ENCODE results near the gene RIMKLA. TPM values are rescaled to one million over a fixed set of nuclear protein-coding genes. Genes with fewer than 3 reads are reported as not detected.

RIMKLA gene
- total RNA-seq, 1 donor from 2014 or later = 0.25 TPM

DNA sequence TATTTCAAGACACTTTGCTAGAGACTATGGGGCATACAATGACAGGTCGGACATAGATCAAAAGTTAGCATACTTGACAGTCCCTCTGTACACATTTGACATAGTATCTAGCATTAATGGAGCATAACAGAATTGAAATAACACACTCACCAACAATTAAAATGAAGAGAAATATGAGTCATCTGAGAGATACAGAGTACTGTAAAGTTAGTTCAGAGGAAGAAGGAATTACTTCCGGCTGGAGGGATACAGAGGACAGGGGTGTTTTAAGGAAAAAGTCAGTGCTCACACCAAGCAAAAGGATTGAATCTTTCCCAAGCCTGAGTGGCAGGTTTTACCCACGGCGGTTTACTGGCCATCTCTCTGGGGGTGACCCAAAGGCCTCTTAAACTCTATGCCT lies 72.8 kb downstream of the RIMKLA start:
- Histone ChIP-seq H3K4me1 (peaks cover 25% of the 10 kb centered on the region), H3K9me3 (no peaks in the 10 kb centered on the region), H3K27me3 (no peaks in the 10 kb centered on the region), H3K27ac (no peak overlapping the region), H3K36me3 (peaks cover 0 to 3% of the 10 kb centered on the region in 2 donors), H3K4me3 (no peak overlapping the region)
- DNase-seq (ENCODE audit: extremely low spot score in 2 of 2) = no peak
- no peak for TF ChIP-seq POLR2A (IDR thresholded peaks at IDR 0.05)
- TF ChIP-seq, protein P1, sequence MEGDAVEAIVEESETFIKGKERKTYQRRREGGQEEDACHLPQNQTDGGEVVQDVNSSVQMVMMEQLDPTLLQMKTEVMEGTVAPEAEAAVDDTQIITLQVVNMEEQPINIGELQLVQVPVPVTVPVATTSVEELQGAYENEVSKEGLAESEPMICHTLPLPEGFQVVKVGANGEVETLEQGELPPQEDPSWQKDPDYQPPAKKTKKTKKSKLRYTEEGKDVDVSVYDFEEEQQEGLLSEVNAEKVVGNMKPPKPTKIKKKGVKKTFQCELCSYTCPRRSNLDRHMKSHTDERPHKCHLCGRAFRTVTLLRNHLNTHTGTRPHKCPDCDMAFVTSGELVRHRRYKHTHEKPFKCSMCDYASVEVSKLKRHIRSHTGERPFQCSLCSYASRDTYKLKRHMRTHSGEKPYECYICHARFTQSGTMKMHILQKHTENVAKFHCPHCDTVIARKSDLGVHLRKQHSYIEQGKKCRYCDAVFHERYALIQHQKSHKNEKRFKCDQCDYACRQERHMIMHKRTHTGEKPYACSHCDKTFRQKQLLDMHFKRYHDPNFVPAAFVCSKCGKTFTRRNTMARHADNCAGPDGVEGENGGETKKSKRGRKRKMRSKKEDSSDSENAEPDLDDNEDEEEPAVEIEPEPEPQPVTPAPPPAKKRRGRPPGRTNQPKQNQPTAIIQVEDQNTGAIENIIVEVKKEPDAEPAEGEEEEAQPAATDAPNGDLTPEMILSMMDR (IDR thresholded peaks at IDR 0.05) = no peak
- no peak for TF ChIP-seq POLR2AphosphoS5 (IDR thresholded peaks at IDR 0.05; ENCODE audit: insufficient read depth in 1 of 2, low read depth in 1 of 2)
- intact Hi-C loops (cut with DNase I) = no loop called here

DNA sequence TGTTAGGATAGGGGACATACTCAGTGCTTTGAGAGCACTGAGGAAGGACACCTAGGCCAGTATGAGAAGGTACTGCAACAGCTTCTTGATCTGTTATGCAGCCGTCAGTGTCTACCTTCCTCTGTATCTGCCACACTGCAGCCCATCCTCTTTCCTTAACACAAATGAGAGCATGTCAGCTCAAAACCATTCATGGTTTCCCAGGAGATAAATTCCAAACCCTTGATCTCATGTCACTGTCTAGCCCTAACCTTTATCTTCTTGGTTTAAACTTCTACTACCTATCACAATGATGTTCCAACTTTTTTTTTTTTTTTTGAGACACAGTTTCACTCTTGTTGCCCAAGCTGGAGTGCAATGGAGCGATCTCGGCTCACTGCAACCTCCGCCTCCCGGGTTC lies 73.8 kb downstream of the RIMKLA start:
- Histone ChIP-seq H3K4me3 (no peak overlapping the region), H3K4me1 (peaks cover 26% of the 10 kb centered on the region), H3K36me3 (peaks cover 0 to 13% of the 10 kb centered on the region in 2 donors), H3K27me3 (no peaks in the 10 kb centered on the region), H3K9me3 (no peaks in the 10 kb centered on the region), H3K27ac (no peak overlapping the region)
- intact Hi-C loops (cut with DNase I) = no loop called here
- no peak for DNase-seq (ENCODE audit: extremely low spot score in 2 of 2)
- TF ChIP-seq POLR2AphosphoS5 (IDR thresholded peaks at IDR 0.05; ENCODE audit: insufficient read depth in 1 of 2, low read depth in 1 of 2) (no peak), POLR2A (IDR thresholded peaks at IDR 0.05) (no peak)
- TF ChIP-seq, protein P1 (IDR thresholded peaks at IDR 0.05) = no peak

DNA sequence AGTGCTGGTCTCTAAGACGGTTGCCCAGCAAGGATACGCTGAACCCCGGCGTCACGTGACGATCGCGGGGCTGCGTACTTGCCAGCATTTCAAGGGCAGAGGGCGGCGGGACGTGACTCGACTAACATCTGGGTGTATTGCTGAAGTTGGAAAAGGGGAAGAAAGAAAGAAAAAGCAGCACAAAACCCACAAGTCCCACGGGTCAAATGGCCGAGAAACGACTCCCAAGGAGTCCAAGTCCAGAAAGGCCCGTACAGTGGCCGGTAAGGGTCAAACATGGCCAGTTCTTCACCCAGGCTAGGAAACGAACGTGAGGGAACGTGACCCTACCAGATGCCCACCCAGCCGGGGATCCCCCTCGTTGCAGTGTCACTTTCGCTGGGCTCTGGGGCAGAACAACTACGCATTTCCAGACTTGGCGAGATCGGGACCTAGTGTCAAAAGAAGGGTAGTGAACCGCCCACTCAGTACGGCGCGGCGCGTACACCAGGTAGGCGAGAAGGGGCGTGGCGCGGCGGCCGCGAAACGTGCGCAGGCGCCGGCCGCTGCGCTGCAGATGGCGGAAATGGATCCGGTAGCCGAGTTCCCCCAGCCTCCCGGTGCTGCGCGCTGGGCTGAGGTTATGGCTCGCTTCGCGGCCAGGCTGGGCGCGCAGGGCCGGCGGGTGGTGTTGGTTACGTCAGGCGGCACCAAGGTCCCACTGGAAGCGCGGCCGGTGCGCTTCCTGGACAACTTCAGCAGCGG lies 75.6 kb downstream of the RIMKLA start, which contains the start of the genes PPCS and ZMYND12:
PPCS (plus strand) TSS at position 534 of the 744 bp plus-strand sequence; CDS start at position 557, 23 bp downstream.
ZMYND12 (minus strand) TSS at position 13 of the 744 bp plus-strand sequence. CDS start 25 bp downstream, outside the sequence.
- H3K4me1 ChIP-seq = peaks cover 26% of the 10 kb centered on the region
- peak within 1 kb of the TSS; percentile 75 to 77 for H3K4me3 ChIP-seq
- no peaks in the 10 kb centered on the region for H3K27me3 ChIP-seq
- intact Hi-C loops (cut with DNase I) = no loop called here
- H3K9me3 ChIP-seq = no peaks in the 10 kb centered on the region
- H3K36me3 ChIP-seq = peaks cover 0 to 19% of the 10 kb centered on the region in 2 donors
- DNase-seq (ENCODE audit: extremely low spot score in 2 of 2) = peak in 1 of 2 donors; percentile 91
- peak within 1 kb of the TSS; percentile 77 for H3K27ac ChIP-seq
- peak; percentile 56 to 88 for TF ChIP-seq POLR2AphosphoS5 (IDR thresholded peaks at IDR 0.05; ENCODE audit: insufficient read depth in 1 of 2, low read depth in 1 of 2)
- TF ChIP-seq POLR2A (IDR thresholded peaks at IDR 0.05) = peak in 1 of 2 donors; percentile 51
- TF ChIP-seq, protein P1 (IDR thresholded peaks at IDR 0.05) = no peak

DNA sequence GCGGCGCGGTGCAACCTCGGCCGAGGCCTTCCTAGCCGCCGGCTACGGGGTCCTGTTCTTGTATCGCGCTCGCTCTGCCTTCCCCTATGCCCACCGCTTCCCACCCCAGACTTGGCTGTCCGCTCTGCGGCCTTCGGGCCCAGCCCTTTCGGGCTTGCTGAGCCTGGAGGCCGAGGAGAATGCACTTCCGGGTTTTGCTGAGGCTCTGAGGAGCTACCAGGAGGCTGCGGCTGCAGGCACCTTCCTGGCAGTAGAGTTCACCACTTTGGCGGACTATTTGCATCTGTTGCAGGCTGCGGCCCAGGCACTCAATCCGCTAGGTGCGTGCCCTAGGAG lies 76.1 kb downstream of the RIMKLA start:
- TF ChIP-seq POLR2A (IDR thresholded peaks at IDR 0.05) = no peak
- TF ChIP-seq POLR2AphosphoS5 (IDR thresholded peaks at IDR 0.05; ENCODE audit: insufficient read depth in 1 of 2, low read depth in 1 of 2) = no peak
- TF ChIP-seq, protein P1 (IDR thresholded peaks at IDR 0.05) = no peak
- Histone ChIP-seq H3K36me3 (peaks cover 0 to 19% of the 10 kb centered on the region in 2 donors), H3K4me3 (peak overlapping the region; percentile 75 to 77), H3K27ac (peak overlapping the region; percentile 77), H3K4me1 (peaks cover 26% of the 10 kb centered on the region), H3K27me3 (no peaks in the 10 kb centered on the region), H3K9me3 (no peaks in the 10 kb centered on the region)
- intact Hi-C loops (cut with DNase I) = no loop called here
- no peak for DNase-seq (ENCODE audit: extremely low spot score in 2 of 2)

DNA sequence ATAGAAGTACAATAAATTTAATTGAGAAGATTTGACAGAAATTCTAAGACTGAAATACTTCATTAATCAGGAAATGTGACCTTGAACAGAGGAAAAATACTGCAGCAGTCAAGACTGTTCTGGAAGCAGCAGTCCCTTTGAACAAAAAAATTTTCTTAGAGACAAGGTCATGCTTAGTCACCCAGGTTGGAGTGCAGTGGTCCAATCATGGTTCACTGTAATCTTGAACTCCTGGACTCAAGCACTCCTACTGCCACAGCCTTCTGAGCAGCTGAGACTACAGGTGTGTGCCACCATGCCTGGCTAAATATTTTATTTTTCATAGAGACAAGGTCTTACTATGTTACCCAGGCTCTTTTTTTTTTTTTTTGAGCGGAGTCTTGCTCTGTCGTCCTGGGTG lies 80.6 kb downstream of the RIMKLA start:
- no peak overlapping the region for H3K27ac ChIP-seq
- H3K9me3 ChIP-seq = no peaks in the 10 kb centered on the region
- no peaks in the 10 kb centered on the region for H3K27me3 ChIP-seq
- H3K4me1 ChIP-seq = peaks cover 36% of the 10 kb centered on the region
- TF ChIP-seq POLR2AphosphoS5 (IDR thresholded peaks at IDR 0.05; ENCODE audit: insufficient read depth in 1 of 2, low read depth in 1 of 2) = no peak
- TF ChIP-seq POLR2A (IDR thresholded peaks at IDR 0.05) = no peak
- TF ChIP-seq, protein P1 (IDR thresholded peaks at IDR 0.05) = no peak
- H3K4me3 ChIP-seq = no peak overlapping the region
- H3K36me3 ChIP-seq = peaks cover 0 to 19% of the 10 kb centered on the region in 2 donors
- no peak for DNase-seq (ENCODE audit: extremely low spot score in 2 of 2)
- intact Hi-C loops (cut with DNase I) = no loop called here

Measured in vagina (tissue), 2 donors.